ENCODE results near the gene ZMAT2. TPM values are rescaled to one million over a fixed set of nuclear protein-coding genes. Genes with fewer than 3 reads are reported as not detected.

The ZMAT2 gene
- total RNA-seq, 1 donor from 2014 or later: 43.6 TPM

- H3K4me3 ChIP-seq (ENCODE audit: low read depth, low read length): no peak overlapping the region
- TF ChIP-seq CTCF (conservative IDR thresholded peaks at IDR 0.05; ENCODE audit: low read depth, low read length): no peak
- no peak for DNase-seq (ENCODE audit: low read depth)
Measured at GRCh38 chr5:140672455-140673186, 27.6 kb upstream of the ZMAT2 start.

GRCh38 chr5:140673187-140673976 is 26.9 kb upstream of the ZMAT2 start, which contains the start of gene DND1:
DND1 (minus strand) TSS chr5:140673576; CDS start chr5:140673542, 34 bp downstream.
- TF ChIP-seq CTCF (conservative IDR thresholded peaks at IDR 0.05; ENCODE audit: low read depth, low read length): no peak
- DNase-seq (ENCODE audit: low read depth): no peak
- no peak within 1 kb of the TSS for H3K4me3 ChIP-seq (ENCODE audit: low read depth, low read length)

GRCh38 chr5:140674211-140674610 is 26.0 kb upstream of the ZMAT2 start:
- no peak for TF ChIP-seq CTCF (conservative IDR thresholded peaks at IDR 0.05; ENCODE audit: low read depth, low read length)
- DNase-seq (ENCODE audit: low read depth): no peak
- no peak overlapping the region for H3K4me3 ChIP-seq (ENCODE audit: low read depth, low read length)

- no peak for DNase-seq (ENCODE audit: low read depth)
- TF ChIP-seq CTCF (conservative IDR thresholded peaks at IDR 0.05; ENCODE audit: low read depth, low read length): no peak
Measured at GRCh38 chr5:140674629-140675028, 25.6 kb upstream of the ZMAT2 start.

GRCh38 chr5:140677947-140678346 is 22.3 kb upstream of the ZMAT2 start:
- no peak overlapping the region for H3K4me3 ChIP-seq (ENCODE audit: low read depth, low read length)
- TF ChIP-seq CTCF (conservative IDR thresholded peaks at IDR 0.05; ENCODE audit: low read depth, low read length): no peak
- no peak for DNase-seq (ENCODE audit: low read depth)

More at GRCh38 chr5:140674629-140675028, 25.6 kb upstream of the ZMAT2 start:
- H3K4me3 ChIP-seq (ENCODE audit: low read depth, low read length): no peak overlapping the region

- H3K4me3 ChIP-seq (ENCODE audit: low read depth, low read length): no peak overlapping the region
- TF ChIP-seq CTCF (conservative IDR thresholded peaks at IDR 0.05; ENCODE audit: low read depth, low read length): no peak
- no peak for DNase-seq (ENCODE audit: low read depth)
Measured at GRCh38 chr5:140678993-140679392, 21.3 kb upstream of the ZMAT2 start.
